Lower leg skin (tissue), 4 donors: Measurements from ENCODE around the gene ZNF573. TPM values are rescaled to one million over a fixed set of nuclear protein-coding genes. Genes with fewer than 3 reads are reported as not detected.

Source experiments
- DNase-seq, 2 donors: peaks; one replicate each; pipeline ENCODE4 v3.0.0-alpha.2; 2019; ENCODE audit warnings: low spot score in 2 of 2
- H3K4me3 ChIP-seq: fragments of 200-600 bp; sonication (generic); 2 replicates; pipeline ENCODE4 v1.5.1; 2017; ENCODE audit warnings: mild to moderate bottlenecking, low read depth; ENCODE audit not compliant: poor library complexity, severe bottlenecking
- POLR2A ChIP-seq, 2 donors: fragments of 450-650 bp; IDR thresholded peaks; one replicate each; pipeline ENCODE4 v1.6.1; 2016 to 2017; ENCODE audit warnings: antibody characterized with exemption in 2 of 2, mild to moderate bottlenecking in 1 of 2, moderate library complexity in 1 of 2
- WGBS, 2 donors: methylation state at CpG; one replicate each; pipeline ENCODE4 v1.1.5; 2018; 5-methylcytosine and 5-hydroxymethylcytosine counted together
- intact Hi-C: fragments of 100-400 bp; cut with DNase I; formaldehyde crosslinking; loops from one replicate; pipeline ENCODE4 v1.15.0; 2023; ENCODE audit warnings: low total_unique reads
- total RNA-seq, 4 donors: library from RNA; depleted of rRNA; stranded (reverse); fragments of >200 nt; gene quantifications; one replicate each; pipeline ENCODE4 v1.1.0, GENCODE V29; 2016
- TF ChIP-seq, protein P1 (sequence below), 3 donors: fragments of 450-650 bp; IDR thresholded peaks; one replicate each; pipeline ENCODE4 v1.5.1; 2016; ENCODE audit warnings: antibody characterized with exemption in 3 of 3, mild to moderate bottlenecking in 3 of 3, moderate library complexity in 2 of 3

The ZNF573 gene
- total RNA-seq, 4 donors from 2014 or later = 3.9 to 9.4 (median 6.4) TPM

DNA sequence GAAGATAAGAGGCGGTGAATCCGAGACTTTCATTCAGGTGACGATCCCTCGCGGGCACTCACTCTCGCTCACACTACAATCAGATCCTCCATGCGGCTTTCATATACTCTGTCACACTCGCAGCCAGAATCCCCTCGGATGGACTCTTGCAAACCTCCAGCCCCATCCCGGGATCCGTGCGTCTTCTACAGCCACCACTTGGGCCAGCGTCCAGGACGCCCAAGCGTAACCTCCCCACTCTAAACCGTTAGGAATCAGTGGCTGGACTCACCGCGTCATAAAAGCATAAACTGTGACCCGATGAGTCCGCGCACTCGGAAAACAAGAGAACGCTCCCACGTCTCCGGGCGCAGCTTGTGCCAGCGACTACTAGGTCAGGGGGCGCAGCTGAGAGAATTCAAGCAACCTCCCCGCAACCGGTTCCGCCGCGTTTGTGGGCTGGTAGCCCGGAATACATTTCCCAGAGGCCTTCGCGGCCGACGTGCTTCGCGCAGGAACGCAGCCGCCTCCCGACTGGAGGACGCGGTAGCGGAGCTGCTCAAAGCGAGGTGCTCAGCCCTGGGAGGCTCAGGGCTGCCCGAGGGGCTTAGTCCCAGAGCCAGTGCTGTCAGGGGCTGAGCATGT, 87.4 kb downstream of the ZNF573 start:
- intact Hi-C loops = no loop called here
- TF ChIP-seq, protein P1, sequence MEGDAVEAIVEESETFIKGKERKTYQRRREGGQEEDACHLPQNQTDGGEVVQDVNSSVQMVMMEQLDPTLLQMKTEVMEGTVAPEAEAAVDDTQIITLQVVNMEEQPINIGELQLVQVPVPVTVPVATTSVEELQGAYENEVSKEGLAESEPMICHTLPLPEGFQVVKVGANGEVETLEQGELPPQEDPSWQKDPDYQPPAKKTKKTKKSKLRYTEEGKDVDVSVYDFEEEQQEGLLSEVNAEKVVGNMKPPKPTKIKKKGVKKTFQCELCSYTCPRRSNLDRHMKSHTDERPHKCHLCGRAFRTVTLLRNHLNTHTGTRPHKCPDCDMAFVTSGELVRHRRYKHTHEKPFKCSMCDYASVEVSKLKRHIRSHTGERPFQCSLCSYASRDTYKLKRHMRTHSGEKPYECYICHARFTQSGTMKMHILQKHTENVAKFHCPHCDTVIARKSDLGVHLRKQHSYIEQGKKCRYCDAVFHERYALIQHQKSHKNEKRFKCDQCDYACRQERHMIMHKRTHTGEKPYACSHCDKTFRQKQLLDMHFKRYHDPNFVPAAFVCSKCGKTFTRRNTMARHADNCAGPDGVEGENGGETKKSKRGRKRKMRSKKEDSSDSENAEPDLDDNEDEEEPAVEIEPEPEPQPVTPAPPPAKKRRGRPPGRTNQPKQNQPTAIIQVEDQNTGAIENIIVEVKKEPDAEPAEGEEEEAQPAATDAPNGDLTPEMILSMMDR (IDR thresholded peaks at IDR 0.05) = no peak
- TF ChIP-seq POLR2A (IDR thresholded peaks at IDR 0.05) = no peak
- WGBS, 2 donors = 0 to 1% methylated on average over 40 to 48 of the region's 48 CpGs
- DNase-seq = peak; percentile 57 to 93
- H3K4me3 ChIP-seq = peak overlapping the region; percentile 53

Other genes with a start within 250 kb of the ZNF573 start
- gene ZNF571, start 184.8 kb downstream of the ZNF573 start, total RNA-seq = 1 to 10 TPM; 3.3 to 6.6 (median 4.5) TPM
- 1 to 10 TPM; 1.0 to 6.9 (median 2.0) TPM for gene ZNF540, start 184.7 kb downstream of the ZNF573 start, total RNA-seq
- 10 to 100 TPM in 1 of 4 donors, 1 to 10 TPM in 3; 8.9 to 18.0 (median 9.5) TPM for gene ZFP30, start 124.1 kb downstream of the ZNF573 start, total RNA-seq
- gene ZNF607, start 59.8 kb downstream of the ZNF573 start, total RNA-seq = 1 to 10 TPM; 1.9 to 6.9 (median 6.7) TPM
- not detected for gene WDR87, start 127.0 kb upstream of the ZNF573 start, total RNA-seq
- gene SIPA1L3, start 127.6 kb upstream of the ZNF573 start, total RNA-seq = 10 to 100 TPM; 50.0 to 69.8 (median 53.6) TPM